Astrocyte of the cerebellum (primary cell): Measurements from ENCODE around the gene DCBLD2.

Source experiments
- DNase-seq: peaks from one replicate; pipeline ENCODE4 v3.0.0-alpha.2; 2011; ENCODE audit warnings: low read depth
- H3K4me3 ChIP-seq: 2 replicates; pipeline ENCODE4 v1.5.1; 2011; ENCODE audit warnings: mild to moderate bottlenecking, low read depth, low read length, moderate library complexity
- CTCF ChIP-seq: IDR thresholded peaks from 2 replicates; pipeline ENCODE4 v1.5.1; 2012; ENCODE audit warnings: low read length, low read depth, moderate library complexity, mild to moderate bottlenecking; ENCODE audit errors: missing control alignments
- in situ Hi-C: cut with HindIII; loops from 2 replicates; pipeline ENCODE4 v1.10.0; 2017; ENCODE audit warnings: low sequenced_read_pairs

DCBLD2 gene

GRCh38 chr3:98829246-98829832, 72.2 kb downstream of the DCBLD2 start:
- no peak for DNase-seq
- in situ Hi-C loops = no loop called here
- H3K4me3 ChIP-seq = no peak overlapping the region
- no peak for TF ChIP-seq CTCF

GRCh38 chr3:98827221-98827920, 74.1 kb downstream of the DCBLD2 start:
- no peak for DNase-seq
- TF ChIP-seq CTCF = no peak
- no peak overlapping the region for H3K4me3 ChIP-seq
- in situ Hi-C loops = no loop called here

GRCh38 chr3:98826126-98826525, 75.4 kb downstream of the DCBLD2 start:
- in situ Hi-C loops = no loop called here
- TF ChIP-seq CTCF = no peak

GRCh38 chr3:98824256-98824655, 77.2 kb downstream of the DCBLD2 start:
- in situ Hi-C loops = no loop called here
- no peak for DNase-seq
- TF ChIP-seq CTCF = no peak
- H3K4me3 ChIP-seq = no peak overlapping the region

More at GRCh38 chr3:98826126-98826525, 75.4 kb downstream of the DCBLD2 start:
- no peak overlapping the region for H3K4me3 ChIP-seq
- no peak for DNase-seq

DNA sequence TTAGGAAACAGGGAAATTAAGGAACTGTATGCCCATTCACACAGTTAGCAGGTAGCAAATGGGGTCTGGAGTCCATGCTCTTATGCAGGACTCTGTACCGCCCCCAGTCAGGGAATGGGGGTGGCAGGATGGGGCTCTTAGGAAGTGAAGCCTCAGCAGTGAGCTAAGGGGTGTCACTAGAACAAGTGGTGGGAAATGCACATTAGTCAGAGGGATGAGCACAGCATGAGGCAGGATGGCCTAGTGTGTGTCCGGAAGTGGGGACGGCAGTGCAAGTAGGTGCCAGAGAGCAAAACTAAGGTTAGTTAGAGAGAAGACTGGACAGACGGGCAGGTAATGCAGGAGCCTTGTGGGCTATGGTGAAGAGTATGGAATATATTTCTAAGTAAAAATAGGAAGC, 77.7 kb downstream of the DCBLD2 start:
- in situ Hi-C loops = no loop called here
- no peak for TF ChIP-seq CTCF
- no peak for DNase-seq
- no peak overlapping the region for H3K4me3 ChIP-seq

DNA sequence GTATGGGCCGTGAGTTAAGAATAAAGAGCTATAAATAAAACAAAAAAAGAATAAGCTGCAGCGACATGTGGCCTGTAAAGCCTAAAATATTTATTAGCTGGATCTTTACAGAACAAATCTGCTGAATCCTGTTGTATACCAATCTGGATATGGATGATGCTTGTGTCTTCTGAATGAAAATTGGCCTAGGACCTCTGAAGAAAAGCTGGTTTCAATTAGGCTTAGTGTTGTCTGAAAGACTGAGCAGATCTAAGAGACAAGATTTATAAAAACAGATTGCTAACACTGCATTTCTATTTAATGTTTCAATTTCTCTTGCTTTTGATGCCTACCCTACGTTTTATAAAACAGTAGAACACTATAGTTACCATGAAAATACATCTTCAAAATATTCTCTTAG, 80.4 kb downstream of the DCBLD2 start:
- in situ Hi-C loops = no loop called here
- DNase-seq = no peak
- TF ChIP-seq CTCF = no peak
- H3K4me3 ChIP-seq = no peak overlapping the region
